ENCODE results near the gene TRERF1.

Gene TRERF1

DNA sequence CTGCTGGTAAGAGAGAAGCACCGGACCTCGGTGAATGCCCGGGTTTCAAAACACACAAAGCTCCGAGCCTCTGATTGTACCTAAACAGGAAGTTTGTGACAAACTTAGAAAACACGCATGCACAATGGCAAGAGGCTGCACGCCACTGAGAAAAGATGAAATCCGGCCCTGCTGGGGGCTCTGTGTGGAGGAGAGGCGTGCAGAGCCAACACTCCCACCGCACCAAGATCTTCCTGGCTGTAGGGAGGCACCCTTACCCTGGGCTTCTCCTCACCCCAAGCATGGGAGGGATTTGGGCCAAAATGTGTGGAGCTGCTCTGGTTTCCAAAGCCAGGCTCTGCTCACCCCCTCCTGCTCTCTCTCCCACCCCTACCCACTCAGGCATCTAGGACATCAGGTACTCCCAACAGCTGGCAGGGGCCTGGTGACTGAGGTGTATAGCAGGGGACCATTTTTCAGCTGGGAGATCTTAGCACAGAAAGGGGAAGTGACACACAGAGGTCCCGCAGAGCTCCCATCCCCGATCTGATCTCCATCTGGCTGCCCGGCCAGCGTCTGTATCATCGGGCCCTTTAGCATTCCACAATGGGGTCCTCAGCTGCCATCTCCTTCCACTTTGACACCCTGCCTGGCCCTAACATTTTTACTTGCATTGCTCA, 84.2 kb downstream of the TRERF1 start:
- in situ Hi-C loops (cut with MboI; ENCODE audit: low pct_unique_long_range_greater_than_20kb, low sequenced_read_pairs, unreplicated experiment) = no loop called here
- TF ChIP-seq, protein P1, sequence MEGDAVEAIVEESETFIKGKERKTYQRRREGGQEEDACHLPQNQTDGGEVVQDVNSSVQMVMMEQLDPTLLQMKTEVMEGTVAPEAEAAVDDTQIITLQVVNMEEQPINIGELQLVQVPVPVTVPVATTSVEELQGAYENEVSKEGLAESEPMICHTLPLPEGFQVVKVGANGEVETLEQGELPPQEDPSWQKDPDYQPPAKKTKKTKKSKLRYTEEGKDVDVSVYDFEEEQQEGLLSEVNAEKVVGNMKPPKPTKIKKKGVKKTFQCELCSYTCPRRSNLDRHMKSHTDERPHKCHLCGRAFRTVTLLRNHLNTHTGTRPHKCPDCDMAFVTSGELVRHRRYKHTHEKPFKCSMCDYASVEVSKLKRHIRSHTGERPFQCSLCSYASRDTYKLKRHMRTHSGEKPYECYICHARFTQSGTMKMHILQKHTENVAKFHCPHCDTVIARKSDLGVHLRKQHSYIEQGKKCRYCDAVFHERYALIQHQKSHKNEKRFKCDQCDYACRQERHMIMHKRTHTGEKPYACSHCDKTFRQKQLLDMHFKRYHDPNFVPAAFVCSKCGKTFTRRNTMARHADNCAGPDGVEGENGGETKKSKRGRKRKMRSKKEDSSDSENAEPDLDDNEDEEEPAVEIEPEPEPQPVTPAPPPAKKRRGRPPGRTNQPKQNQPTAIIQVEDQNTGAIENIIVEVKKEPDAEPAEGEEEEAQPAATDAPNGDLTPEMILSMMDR (IDR thresholded peaks at IDR 0.05; ENCODE audit: extremely low read depth, insufficient read depth, missing control alignments) = no peak
- DNase-seq (ENCODE audit: low spot score) = peak; percentile 71

DNA sequence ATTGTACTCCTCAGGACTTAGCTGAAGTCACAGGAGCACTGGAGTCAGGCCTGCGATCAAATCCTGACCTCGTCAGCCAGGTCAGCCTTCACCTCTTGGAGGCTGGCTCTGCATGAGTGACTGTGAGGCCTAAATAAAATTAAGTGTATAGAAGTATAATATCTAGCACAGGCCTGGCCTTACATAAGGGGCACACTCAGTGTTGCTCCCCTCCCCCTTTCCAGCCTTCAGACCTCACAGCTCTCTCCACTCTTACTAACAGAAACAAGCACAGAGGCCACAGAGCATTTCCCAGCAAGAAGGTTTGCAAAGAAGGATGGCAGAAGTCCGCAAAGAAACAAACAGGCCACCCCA, 84.8 kb downstream of the TRERF1 start:
- TF ChIP-seq, protein P1 (IDR thresholded peaks at IDR 0.05; ENCODE audit: extremely low read depth, insufficient read depth, missing control alignments) = no peak
- in situ Hi-C loops (cut with MboI; ENCODE audit: low pct_unique_long_range_greater_than_20kb, low sequenced_read_pairs, unreplicated experiment) = no loop called here
- DNase-seq (ENCODE audit: low spot score) = no peak

GRCh38 chr6:42366011-42366705, 85.6 kb downstream of the TRERF1 start:
- TF ChIP-seq, protein P1 (IDR thresholded peaks at IDR 0.05; ENCODE audit: extremely low read depth, insufficient read depth, missing control alignments) = no peak
- in situ Hi-C loops (cut with MboI; ENCODE audit: low pct_unique_long_range_greater_than_20kb, low sequenced_read_pairs, unreplicated experiment) = no loop called here
- no peak for DNase-seq (ENCODE audit: low spot score)

GRCh38 chr6:42365021-42365420, 86.7 kb downstream of the TRERF1 start:
- in situ Hi-C loops (cut with MboI; ENCODE audit: low pct_unique_long_range_greater_than_20kb, low sequenced_read_pairs, unreplicated experiment) = no loop called here
- TF ChIP-seq, protein P1 (IDR thresholded peaks at IDR 0.05; ENCODE audit: extremely low read depth, insufficient read depth, missing control alignments) = no peak
- DNase-seq (ENCODE audit: low spot score) = no peak

GRCh38 chr6:42363926-42364849, 87.5 kb downstream of the TRERF1 start:
- in situ Hi-C loops (cut with MboI; ENCODE audit: low pct_unique_long_range_greater_than_20kb, low sequenced_read_pairs, unreplicated experiment) = no loop called here
- no peak for DNase-seq (ENCODE audit: low spot score)
- TF ChIP-seq, protein P1 (IDR thresholded peaks at IDR 0.05; ENCODE audit: extremely low read depth, insufficient read depth, missing control alignments) = no peak

DNA sequence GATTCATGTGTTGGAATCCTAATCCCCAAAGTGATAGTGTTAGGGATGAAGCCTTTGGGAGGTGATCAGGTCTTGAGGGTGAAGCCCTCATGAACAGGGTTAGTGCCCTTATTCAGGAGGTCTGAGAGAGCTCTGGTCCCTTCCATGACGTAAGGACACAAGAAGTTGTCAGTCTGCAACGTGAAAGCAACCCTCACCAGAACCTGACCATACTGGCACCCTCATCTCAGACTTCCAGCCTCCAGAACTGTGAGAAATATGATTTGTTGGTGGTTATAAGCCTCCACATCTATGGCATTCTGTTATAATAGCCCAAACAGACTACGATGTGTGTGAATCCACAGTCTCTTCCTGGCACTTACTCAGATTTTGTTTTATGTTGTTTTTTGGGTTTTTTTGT, 90.7 kb downstream of the TRERF1 start:
- DNase-seq (ENCODE audit: low spot score) = no peak
- in situ Hi-C loops (cut with MboI; ENCODE audit: low pct_unique_long_range_greater_than_20kb, low sequenced_read_pairs, unreplicated experiment) = no loop called here
- TF ChIP-seq, protein P1 (IDR thresholded peaks at IDR 0.05; ENCODE audit: extremely low read depth, insufficient read depth, missing control alignments) = no peak

All from GM13977 (cell line).